NB4 (cell line): ENCODE data around the gene AGBL5.
A peak's percentile ranks its signal among the peaks of the same experiment; 100 is the strongest.

Source experiments
- DNase-seq: peaks from one replicate; pipeline ENCODE4 v3.0.0; 2010; ENCODE audit warnings: low read depth
- H3K4me3 ChIP-seq: one replicate; pipeline ENCODE4 v1.5.1; 2011; ENCODE audit warnings: mild to moderate bottlenecking, low read depth, low read length, moderate library complexity
- MYC ChIP-seq: IDR thresholded peaks from 2 replicates; pipeline ENCODE4 v1.6.1; 2011; ENCODE audit warnings: low read depth, low read length
- POLR2A ChIP-seq: IDR thresholded peaks from 2 replicates; pipeline ENCODE4 v1.6.1; 2011; ENCODE audit warnings: mild to moderate bottlenecking; ENCODE audit not compliant: insufficient read length; ENCODE audit errors: extremely low read depth
- TF ChIP-seq, protein P1 (sequence below): IDR thresholded peaks from one replicate; pipeline ENCODE4 v1.5.1; 2012; ENCODE audit warnings: low read depth, low read length
- TF ChIP-seq, protein P2 (sequence below): IDR thresholded peaks from 2 replicates; pipeline ENCODE4 v1.6.1; 2011; ENCODE audit warnings: low read depth, low read length

The AGBL5 gene

DNA sequence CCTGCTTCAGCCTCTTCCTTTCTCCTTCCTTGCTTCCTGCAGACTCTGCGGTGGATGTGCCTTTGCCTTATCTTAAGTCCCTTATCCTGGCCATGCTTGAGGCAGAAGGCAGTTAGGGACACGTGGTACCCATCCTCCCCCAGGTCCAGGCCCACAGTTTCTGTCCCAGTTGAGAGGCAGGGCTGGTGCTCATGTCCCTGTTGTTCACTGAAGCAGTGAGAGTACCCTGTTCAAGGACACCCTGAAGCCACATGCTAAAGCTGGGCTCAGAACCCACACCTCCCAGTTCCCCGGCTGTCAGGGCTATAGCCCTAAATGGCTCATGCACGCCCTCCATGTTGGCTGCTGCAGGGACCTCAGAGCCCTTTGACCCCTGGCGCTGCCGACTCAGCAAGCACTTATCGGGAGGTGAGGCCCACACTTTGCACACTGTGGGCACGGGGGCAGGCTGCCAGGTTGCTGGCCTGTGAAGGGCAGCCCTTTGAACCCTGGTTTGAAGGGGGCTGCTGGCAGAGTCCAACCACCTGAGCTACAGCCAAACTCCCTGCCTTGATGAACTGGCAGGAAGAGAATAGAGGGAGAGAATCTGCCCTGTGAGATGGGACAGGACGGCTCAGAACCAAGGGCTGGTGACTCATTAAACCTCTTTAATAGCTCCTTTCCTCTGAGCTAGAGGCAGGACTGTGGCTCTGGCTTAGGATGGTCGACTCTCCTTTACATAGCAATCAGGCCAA is 41.4 kb downstream of the AGBL5 start:
- H3K4me3 ChIP-seq, result no peak overlapping the region
- no peak for TF ChIP-seq POLR2A
- TF ChIP-seq, protein P1, sequence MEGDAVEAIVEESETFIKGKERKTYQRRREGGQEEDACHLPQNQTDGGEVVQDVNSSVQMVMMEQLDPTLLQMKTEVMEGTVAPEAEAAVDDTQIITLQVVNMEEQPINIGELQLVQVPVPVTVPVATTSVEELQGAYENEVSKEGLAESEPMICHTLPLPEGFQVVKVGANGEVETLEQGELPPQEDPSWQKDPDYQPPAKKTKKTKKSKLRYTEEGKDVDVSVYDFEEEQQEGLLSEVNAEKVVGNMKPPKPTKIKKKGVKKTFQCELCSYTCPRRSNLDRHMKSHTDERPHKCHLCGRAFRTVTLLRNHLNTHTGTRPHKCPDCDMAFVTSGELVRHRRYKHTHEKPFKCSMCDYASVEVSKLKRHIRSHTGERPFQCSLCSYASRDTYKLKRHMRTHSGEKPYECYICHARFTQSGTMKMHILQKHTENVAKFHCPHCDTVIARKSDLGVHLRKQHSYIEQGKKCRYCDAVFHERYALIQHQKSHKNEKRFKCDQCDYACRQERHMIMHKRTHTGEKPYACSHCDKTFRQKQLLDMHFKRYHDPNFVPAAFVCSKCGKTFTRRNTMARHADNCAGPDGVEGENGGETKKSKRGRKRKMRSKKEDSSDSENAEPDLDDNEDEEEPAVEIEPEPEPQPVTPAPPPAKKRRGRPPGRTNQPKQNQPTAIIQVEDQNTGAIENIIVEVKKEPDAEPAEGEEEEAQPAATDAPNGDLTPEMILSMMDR, result no peak
- TF ChIP-seq, protein P2, sequence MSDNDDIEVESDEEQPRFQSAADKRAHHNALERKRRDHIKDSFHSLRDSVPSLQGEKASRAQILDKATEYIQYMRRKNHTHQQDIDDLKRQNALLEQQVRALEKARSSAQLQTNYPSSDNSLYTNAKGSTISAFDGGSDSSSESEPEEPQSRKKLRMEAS, result no peak
- no peak for TF ChIP-seq MYC
- no peak for DNase-seq

DNA sequence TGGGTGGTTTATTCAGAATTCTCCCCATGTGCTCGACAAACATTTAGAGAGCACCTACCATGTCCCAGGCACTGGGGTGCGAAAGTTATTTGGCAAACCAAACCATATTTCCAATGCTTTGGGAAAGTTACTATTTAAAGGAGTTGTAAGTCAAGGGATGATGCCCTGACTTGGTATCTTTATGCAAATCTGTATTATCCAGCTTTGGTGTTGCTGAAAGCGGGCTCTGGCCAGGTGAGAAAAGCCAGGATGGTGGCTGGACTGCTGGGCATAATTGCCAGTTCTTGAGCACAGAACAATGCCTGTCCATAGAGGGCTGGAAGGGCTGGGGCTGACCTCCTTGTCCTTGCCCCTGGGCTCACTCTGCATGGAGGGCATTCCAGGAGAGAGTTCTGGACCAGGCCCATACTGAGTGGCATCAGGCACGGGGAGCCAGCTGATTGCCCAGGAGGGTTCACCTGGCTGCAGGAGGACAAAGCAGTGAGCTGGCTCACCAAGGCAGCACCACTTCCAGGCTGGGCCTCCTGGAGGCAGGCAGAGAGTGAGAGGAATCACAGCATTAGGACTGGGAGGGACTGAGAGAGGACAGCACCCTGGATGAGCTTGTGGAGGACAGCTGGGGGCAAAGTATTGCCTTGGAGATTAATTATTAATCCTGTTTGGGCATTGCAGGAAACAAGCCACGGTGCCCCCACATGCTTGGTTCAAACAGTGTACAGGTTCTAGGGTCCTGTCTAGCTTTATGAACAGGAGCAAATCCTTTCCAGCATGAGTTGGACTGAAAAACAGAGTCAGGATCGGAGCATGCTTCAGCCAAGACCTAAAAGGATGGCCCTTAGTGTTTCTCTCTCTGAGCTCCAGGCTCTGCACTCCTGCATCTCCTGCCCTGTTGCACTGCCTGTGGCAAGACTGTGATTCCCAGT is 42.2 kb downstream of the AGBL5 start:
- H3K4me3 ChIP-seq, result no peak overlapping the region
- no peak for DNase-seq
- TF ChIP-seq POLR2A, result no peak
- no peak for TF ChIP-seq MYC
- TF ChIP-seq, protein P2, result no peak
- TF ChIP-seq, protein P1, result no peak

DNA sequence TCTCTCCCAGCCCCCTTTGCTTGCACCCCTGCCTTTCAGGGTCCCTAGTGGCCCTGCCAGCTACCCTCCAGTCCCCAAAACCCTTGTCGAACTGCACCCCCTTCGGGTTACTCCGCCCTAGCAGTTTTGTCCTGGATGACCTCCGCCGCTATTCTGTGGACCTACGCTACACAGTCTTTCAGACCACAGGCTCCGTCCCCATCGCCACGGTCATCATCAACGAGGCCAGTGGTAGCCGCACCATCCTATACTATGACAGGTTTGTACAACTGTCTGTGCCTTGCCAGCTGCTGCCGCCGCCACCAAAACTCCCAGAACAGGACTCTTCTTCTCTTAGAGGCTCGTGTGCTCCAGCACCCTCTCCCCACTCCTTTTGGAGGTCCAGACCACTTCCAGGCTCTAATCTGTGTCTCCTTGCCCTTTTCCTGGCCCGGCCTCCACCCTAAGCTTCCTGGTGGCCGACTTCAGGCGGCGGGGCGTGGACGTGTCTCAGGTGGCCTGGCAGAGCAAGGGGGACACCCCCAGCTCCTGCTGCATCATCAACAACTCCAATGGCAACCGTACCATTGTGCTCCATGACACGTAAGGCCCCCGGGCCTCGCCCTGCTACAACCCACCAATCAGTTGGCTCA is 43.0 kb downstream of the AGBL5 start:
- no peak for DNase-seq
- H3K4me3 ChIP-seq, result no peak overlapping the region
- TF ChIP-seq MYC (no peak), POLR2A (no peak)
- TF ChIP-seq, protein P2, result no peak
- TF ChIP-seq, protein P1, result no peak

DNA sequence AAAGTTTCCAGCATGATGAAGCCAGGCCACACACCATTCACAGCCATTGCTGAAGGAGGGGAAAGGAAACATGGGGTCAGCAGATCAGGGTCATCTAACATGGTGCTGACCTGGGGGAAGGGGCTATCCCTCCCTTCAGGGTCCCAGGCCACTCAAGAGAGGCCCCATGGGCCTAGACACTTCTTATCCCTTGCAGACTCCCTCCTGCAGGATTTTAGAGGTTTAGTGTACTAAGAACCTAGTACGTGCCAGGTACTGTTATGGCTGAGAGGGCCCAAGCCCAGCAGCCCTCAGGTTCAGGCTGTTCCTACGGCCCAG is 43.9 kb downstream of the AGBL5 start:
- TF ChIP-seq MYC, result no peak
- no peak for TF ChIP-seq POLR2A
- TF ChIP-seq, protein P2, result no peak
- TF ChIP-seq, protein P1, result no peak
- no peak for DNase-seq

DNA sequence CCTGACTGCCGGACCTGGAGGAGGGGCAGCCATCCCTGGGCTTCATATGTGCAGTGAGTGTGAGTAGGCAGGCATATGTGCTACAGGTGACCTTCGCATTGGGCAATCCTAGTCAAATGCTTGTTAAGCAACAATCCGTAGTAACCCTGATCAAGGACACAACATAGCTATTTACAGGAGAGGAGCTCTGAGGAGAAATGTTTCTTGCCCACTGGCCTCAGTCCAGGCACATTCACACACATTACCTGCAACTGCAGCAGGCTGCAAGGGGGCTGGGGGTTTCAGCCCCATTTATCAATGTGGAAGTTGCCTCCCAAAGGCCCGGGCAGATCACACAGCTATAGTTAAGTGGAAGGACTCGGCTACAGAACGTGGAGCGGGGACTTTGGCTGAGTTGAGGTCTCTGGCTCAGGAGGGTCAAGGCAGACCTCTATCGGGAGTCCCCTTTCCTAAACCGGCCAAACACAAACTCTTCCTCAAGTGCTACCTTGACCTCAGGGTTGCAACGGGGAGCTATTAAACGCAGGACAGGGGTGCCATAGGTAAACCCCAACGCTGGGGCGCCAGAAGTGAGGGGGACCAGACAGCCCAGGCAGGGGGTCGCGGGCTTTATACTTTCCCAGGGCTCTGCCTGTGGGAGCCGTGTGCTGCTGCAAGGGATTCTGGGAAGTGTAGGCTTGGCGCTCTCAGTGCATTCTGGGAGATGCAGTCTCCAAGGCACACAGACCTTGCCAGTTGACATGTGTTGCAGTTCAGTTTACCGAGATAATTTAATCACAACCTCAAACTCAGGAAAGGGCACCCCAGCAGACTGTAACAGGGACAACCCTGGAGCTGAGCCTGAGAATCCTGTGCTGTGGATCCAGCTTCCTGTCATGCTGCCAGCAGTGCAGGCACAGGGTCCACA is 44.5 kb downstream of the AGBL5 start:
- TF ChIP-seq, protein P1, result no peak
- peak; percentile 19; the same call in 1 of the 2 replicates for TF ChIP-seq MYC
- DNase-seq, result peak; percentile 61
- H3K4me3 ChIP-seq, result no peak overlapping the region

More for the DNA sequence above, 43.9 kb downstream of the AGBL5 start:
- H3K4me3 ChIP-seq, result no peak overlapping the region
